Gastroesophageal sphincter (tissue), 4 donors: ENCODE measurements around the gene CAPZA3. TPM values are rescaled to one million over a fixed set of nuclear protein-coding genes. Genes with fewer than 3 reads are reported as not detected.

ENCODE experiments used
- ATAC-seq: fragments of 150-250 bp; one replicate; pipeline ENCODE4 v1.9.1; 2016; ENCODE audit warnings: mild to moderate bottlenecking, moderate library complexity
- H3K27ac ChIP-seq, 4 donors: fragments of 200-600 bp; sonication (generic) in 3 of 4; 1 replicate in 3 of 4; 2 replicates in 1 of 4; pipeline ENCODE4 v1.5.1; 2016 to 2019
- H3K27me3 ChIP-seq: fragments of 200-600 bp; sonication (generic); one replicate; pipeline ENCODE4 v1.5.1; 2019
- H3K36me3 ChIP-seq, 2 donors: fragments of 200-600 bp; sonication (generic); one replicate each; pipeline ENCODE4 v1.5.1; 2019; ENCODE audit warnings: control low read depth in 1 of 2
- H3K4me1 ChIP-seq, 3 donors: fragments of 200-600 bp; sonication (generic); 1 replicate in 2 of 3; 2 replicates in 1 of 3; pipeline ENCODE4 v1.5.1; 2016 to 2019; ENCODE audit warnings: control low read depth in 2 of 3
- H3K4me3 ChIP-seq, 2 donors: fragments of 200-600 bp; sonication (generic); one replicate each; pipeline ENCODE4 v1.5.1; 2019; ENCODE audit warnings: mild to moderate bottlenecking in 1 of 2, moderate library complexity in 1 of 2
- H3K9me3 ChIP-seq, 3 donors: fragments of 200-600 bp; sonication (generic); one replicate each; pipeline ENCODE4 v1.5.1; 2017 to 2019; ENCODE audit warnings: control low read depth in 2 of 3
- EP300 ChIP-seq: sonication (generic); formaldehyde crosslinking; IDR thresholded peaks from one replicate; pipeline ENCODE4 v1.6.1; 2017; ENCODE audit warnings: antibody characterized with exemption, mild to moderate bottlenecking
- POLR2A ChIP-seq, 2 donors: fragments of 450-650 bp; IDR thresholded peaks; one replicate each; pipeline ENCODE4 v1.6.1; 2017; ENCODE audit warnings: antibody characterized with exemption in 2 of 2, mild to moderate bottlenecking in 2 of 2, moderate library complexity in 1 of 2
- POLR2AphosphoS5 ChIP-seq: sonication (generic); formaldehyde crosslinking; IDR thresholded peaks from one replicate; pipeline ENCODE4 v1.6.1; 2017; ENCODE audit warnings: antibody characterized with exemption
- WGBS, 2 donors: methylation state at CpG; one replicate each; pipeline ENCODE4 v1.1.5; 2018; ENCODE audit warnings: low coverage in 1 of 2; 5-methylcytosine and 5-hydroxymethylcytosine counted together
- total RNA-seq, 4 donors: library from RNA; depleted of rRNA; stranded (reverse); fragments of >200 nt; gene quantifications; one replicate each; pipeline ENCODE4 v1.1.0, GENCODE V29; 2016
- TF ChIP-seq, protein P1 (sequence below), 4 experiments: fragments of 200-600 bp in 2 of 4; fragments of 450-650 bp in 2 of 4; sonication (generic) in 1 of 4; IDR thresholded peaks; one replicate each; pipeline ENCODE4 v1.5.1; 2017 to 2019; ENCODE audit warnings: antibody characterized with exemption in 4 of 4, mild to moderate bottlenecking in 2 of 4, moderate library complexity in 2 of 4

The CAPZA3 gene
- total RNA-seq, 4 donors from 2014 or later = not detected

DNA sequence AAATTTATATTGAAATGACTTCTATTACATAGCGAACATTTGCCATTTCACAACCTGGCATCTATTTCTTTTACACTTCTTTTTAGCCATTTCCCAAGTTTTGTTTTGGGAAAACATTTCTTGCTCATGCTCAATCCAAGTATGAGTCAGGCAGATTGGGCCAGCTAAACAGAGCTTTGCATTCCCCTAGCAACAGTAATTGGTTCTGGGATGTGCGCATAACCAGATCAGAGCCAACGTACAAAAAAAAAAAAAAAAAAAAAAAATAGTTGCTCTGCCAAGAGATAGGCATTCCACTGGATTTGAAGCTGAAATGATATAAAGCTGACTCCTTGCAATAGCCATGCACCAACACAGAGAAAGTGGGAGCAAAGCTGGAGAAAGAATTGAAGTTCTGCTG is 37.6 kb upstream of the CAPZA3 start:
- Histone ChIP-seq H3K27ac (no peak overlapping the region), H3K4me3 (no peak overlapping the region), H3K9me3 (no peaks in the 10 kb centered on the region), H3K4me1 (no peaks in the 10 kb centered on the region), H3K36me3 (no peaks in the 10 kb centered on the region), H3K27me3 (no peaks in the 10 kb centered on the region)
- no peak for TF ChIP-seq POLR2A (IDR thresholded peaks at IDR 0.05)
- TF ChIP-seq POLR2AphosphoS5 = peak; percentile 25
- ATAC-seq = peak; percentile 82
- WGBS, 2 donors = 23 to 54% methylated on average over 1 to 2 of the region's 3 CpGs

DNA sequence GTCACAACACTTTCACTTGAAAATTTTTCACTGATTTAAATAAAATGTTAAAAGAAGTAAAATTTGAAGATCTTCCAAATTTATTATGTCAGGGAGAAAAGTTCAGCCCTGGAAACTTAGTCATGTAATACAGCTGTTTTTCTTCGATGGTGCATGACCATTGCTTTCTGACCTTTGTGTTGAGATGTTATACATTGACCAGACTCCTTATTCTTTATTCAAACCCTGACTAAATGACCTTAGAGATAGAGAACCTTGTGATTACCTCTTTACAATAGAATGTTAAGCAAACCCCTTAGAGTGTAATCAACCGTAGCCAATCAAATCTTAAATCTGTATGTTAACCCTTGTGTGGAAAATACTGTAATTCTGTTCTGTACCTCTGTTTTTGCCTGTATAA is 34.6 kb upstream of the CAPZA3 start:
- TF ChIP-seq POLR2AphosphoS5 (no peak), POLR2A (IDR thresholded peaks at IDR 0.05) (no peak), EP300 (no peak)
- TF ChIP-seq, protein P1, sequence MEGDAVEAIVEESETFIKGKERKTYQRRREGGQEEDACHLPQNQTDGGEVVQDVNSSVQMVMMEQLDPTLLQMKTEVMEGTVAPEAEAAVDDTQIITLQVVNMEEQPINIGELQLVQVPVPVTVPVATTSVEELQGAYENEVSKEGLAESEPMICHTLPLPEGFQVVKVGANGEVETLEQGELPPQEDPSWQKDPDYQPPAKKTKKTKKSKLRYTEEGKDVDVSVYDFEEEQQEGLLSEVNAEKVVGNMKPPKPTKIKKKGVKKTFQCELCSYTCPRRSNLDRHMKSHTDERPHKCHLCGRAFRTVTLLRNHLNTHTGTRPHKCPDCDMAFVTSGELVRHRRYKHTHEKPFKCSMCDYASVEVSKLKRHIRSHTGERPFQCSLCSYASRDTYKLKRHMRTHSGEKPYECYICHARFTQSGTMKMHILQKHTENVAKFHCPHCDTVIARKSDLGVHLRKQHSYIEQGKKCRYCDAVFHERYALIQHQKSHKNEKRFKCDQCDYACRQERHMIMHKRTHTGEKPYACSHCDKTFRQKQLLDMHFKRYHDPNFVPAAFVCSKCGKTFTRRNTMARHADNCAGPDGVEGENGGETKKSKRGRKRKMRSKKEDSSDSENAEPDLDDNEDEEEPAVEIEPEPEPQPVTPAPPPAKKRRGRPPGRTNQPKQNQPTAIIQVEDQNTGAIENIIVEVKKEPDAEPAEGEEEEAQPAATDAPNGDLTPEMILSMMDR (IDR thresholded peaks at IDR 0.05) = no peak
- 38 to 51% methylated on average over 2 of the region's 2 CpGs for WGBS, 2 donors
- no peak for ATAC-seq
- H3K36me3 ChIP-seq = no peaks in the 10 kb centered on the region
- no peak overlapping the region for H3K27ac ChIP-seq
- no peaks in the 10 kb centered on the region for H3K27me3 ChIP-seq
- H3K4me1 ChIP-seq = no peaks in the 10 kb centered on the region
- H3K9me3 ChIP-seq = no peaks in the 10 kb centered on the region
- H3K4me3 ChIP-seq = no peak overlapping the region

DNA sequence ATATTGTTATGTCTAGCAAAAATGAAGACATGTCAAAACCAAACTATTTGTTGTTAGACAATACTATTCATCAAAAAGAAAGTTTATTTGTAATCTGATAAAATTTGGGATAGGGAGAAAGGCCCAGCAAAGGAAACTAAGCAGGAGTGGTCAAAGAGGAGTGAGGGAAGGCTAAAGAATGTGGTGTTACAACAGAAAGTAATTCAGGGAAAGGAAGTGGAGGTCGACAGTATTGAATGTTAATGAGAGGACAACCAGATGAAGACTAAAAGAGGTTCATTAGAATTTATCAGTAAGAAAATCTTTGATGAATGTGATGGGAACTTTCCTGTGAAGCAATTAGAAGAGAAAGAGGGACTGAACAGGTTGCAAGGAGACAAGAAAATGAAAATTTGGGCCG is 34.0 kb upstream of the CAPZA3 start:
- no peak overlapping the region for H3K27ac ChIP-seq
- no peaks in the 10 kb centered on the region for H3K27me3 ChIP-seq
- ATAC-seq = no peak
- TF ChIP-seq, protein P1 (IDR thresholded peaks at IDR 0.05) = no peak
- TF ChIP-seq POLR2A (IDR thresholded peaks at IDR 0.05) (no peak), EP300 (no peak), POLR2AphosphoS5 (no peak)
- no peaks in the 10 kb centered on the region for H3K4me1 ChIP-seq
- no peak overlapping the region for H3K4me3 ChIP-seq
- no peaks in the 10 kb centered on the region for H3K36me3 ChIP-seq
- WGBS, 2 donors = 61 to 79% methylated on average over 2 of the region's 2 CpGs
- no peaks in the 10 kb centered on the region for H3K9me3 ChIP-seq

DNA sequence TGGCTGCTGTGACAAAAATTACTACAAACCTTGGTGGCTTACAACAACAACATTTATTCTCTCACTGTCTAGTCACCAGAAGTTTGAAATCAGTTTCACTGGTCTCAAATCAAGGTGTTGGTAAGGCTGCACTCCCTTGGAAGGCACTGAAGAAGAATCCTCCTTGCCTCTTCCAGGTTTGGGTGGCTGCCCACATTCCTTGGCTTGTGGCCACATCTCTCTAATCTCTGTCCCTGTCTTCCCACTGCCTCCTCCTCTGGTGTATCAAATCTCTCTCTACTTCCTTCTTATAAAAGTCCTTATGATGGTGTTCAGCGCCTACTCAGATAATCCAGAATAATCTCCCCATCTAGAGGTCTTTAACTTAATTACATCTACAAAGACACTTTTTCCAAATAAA is 31.1 kb upstream of the CAPZA3 start:
- no peak for TF ChIP-seq EP300
- TF ChIP-seq POLR2AphosphoS5 = no peak
- TF ChIP-seq POLR2A (IDR thresholded peaks at IDR 0.05) = no peak
- TF ChIP-seq, protein P1 (IDR thresholded peaks at IDR 0.05) = no peak
- H3K36me3 ChIP-seq = no peaks in the 10 kb centered on the region
- no peak for ATAC-seq
- no peak overlapping the region for H3K4me3 ChIP-seq
- no peaks in the 10 kb centered on the region for H3K27me3 ChIP-seq
- no peaks in the 10 kb centered on the region for H3K9me3 ChIP-seq
- no peak overlapping the region for H3K27ac ChIP-seq
- 100% methylated on average over 1 of the region's 1 CpG for WGBS, 2 donors
- no peaks in the 10 kb centered on the region for H3K4me1 ChIP-seq

DNA sequence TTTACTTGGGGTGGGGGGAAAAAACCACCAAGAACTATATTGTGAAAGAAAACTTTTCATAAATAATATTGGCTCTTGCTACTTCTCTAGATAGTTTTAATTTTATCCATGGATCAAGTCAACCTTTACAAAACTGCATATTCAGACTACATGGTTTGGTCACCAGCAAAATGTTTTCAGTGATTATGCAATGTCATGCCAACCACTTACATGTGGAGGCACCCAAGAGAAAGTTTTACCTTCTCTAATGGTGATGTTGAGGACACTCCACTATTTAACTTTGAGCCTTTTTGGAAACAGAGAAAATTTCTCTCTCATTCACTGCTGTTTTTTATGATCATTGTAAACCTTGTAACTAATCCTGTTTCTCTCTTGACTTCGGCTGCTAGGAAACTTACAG is 21.7 kb upstream of the CAPZA3 start:
- TF ChIP-seq EP300 (no peak), POLR2AphosphoS5 (no peak), POLR2A (IDR thresholded peaks at IDR 0.05) (no peak)
- TF ChIP-seq, protein P1 (IDR thresholded peaks at IDR 0.05) = no peak
- Histone ChIP-seq H3K36me3 (no peaks in the 10 kb centered on the region), H3K4me3 (no peak overlapping the region), H3K4me1 (no peaks in the 10 kb centered on the region), H3K27ac (no peak overlapping the region), H3K9me3 (no peaks in the 10 kb centered on the region), H3K27me3 (no peaks in the 10 kb centered on the region)
- ATAC-seq = no peak
- 86 to 88% methylated on average over 1 of the region's 1 CpG for WGBS, 2 donors
